ENCODE results near the gene IL1R1.

GRCh38 chr2:102177814-102178478, 35.4 kb downstream of the IL1R1 start:
- TF ChIP-seq, protein P1, sequence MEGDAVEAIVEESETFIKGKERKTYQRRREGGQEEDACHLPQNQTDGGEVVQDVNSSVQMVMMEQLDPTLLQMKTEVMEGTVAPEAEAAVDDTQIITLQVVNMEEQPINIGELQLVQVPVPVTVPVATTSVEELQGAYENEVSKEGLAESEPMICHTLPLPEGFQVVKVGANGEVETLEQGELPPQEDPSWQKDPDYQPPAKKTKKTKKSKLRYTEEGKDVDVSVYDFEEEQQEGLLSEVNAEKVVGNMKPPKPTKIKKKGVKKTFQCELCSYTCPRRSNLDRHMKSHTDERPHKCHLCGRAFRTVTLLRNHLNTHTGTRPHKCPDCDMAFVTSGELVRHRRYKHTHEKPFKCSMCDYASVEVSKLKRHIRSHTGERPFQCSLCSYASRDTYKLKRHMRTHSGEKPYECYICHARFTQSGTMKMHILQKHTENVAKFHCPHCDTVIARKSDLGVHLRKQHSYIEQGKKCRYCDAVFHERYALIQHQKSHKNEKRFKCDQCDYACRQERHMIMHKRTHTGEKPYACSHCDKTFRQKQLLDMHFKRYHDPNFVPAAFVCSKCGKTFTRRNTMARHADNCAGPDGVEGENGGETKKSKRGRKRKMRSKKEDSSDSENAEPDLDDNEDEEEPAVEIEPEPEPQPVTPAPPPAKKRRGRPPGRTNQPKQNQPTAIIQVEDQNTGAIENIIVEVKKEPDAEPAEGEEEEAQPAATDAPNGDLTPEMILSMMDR (conservative IDR thresholded peaks at IDR 0.05 in 1 of 2, IDR thresholded peaks at IDR 0.05 in 1 of 2; ENCODE audit: low read depth in 1 of 2, low read length in 2 of 2) = no peak
- no peak for TF ChIP-seq EZH2 (IDR thresholded peaks at IDR 0.05; ENCODE audit: low read length, missing control alignments)

All from fibroblast of lung (primary cell).